ENCODE data around the gene NRP1. TPM values are rescaled to one million over a fixed set of nuclear protein-coding genes. Genes with fewer than 3 reads are reported as not detected.

Gene NRP1
- total RNA-seq, 1 donor from 2014 or later: 486 TPM

- H3K27ac Mint-ChIP-seq (ENCODE audit: unreplicated experiment): no peak overlapping the region
- DNase-seq (ENCODE audit: low spot score): no peak
- TF ChIP-seq CTCF (IDR thresholded peaks at IDR 0.05; ENCODE audit: unreplicated experiment): no peak
- peaks cover 8% of the 10 kb centered on the region for H3K36me3 Mint-ChIP-seq (ENCODE audit: low read depth, unreplicated experiment)
- H3K4me1 Mint-ChIP-seq (ENCODE audit: unreplicated experiment): peaks cover 10% of the 10 kb centered on the region
- no peaks in the 10 kb centered on the region for H3K9me3 Mint-ChIP-seq (ENCODE audit: unreplicated experiment)
- H3K4me3 Mint-ChIP-seq (ENCODE audit: unreplicated experiment): no peak overlapping the region
- H3K27me3 Mint-ChIP-seq (ENCODE audit: unreplicated experiment): peaks cover 2% of the 10 kb centered on the region
These were observed 10.2 kb upstream of the NRP1 start for GRCh38 chr10:33344676-33345075.

- no peak overlapping the region for H3K27ac Mint-ChIP-seq (ENCODE audit: unreplicated experiment)
- DNase-seq (ENCODE audit: low spot score): no peak
These were observed 7.2 kb upstream of the NRP1 start for GRCh38 chr10:33341637-33342036.

GRCh38 chr10:33337326-33337957 is 3.0 kb upstream of the NRP1 start:
- H3K27ac Mint-ChIP-seq (ENCODE audit: unreplicated experiment): peak overlapping the region; percentile 89
- H3K27me3 Mint-ChIP-seq (ENCODE audit: unreplicated experiment): peaks cover 13% of the 10 kb centered on the region
- no peaks in the 10 kb centered on the region for H3K9me3 Mint-ChIP-seq (ENCODE audit: unreplicated experiment)
- peaks cover 20% of the 10 kb centered on the region for H3K36me3 Mint-ChIP-seq (ENCODE audit: low read depth, unreplicated experiment)
- peaks cover 18% of the 10 kb centered on the region for H3K4me1 Mint-ChIP-seq (ENCODE audit: unreplicated experiment)
- TF ChIP-seq CTCF (IDR thresholded peaks at IDR 0.05; ENCODE audit: unreplicated experiment): peak; percentile 41
- peak overlapping the region; percentile 98 for H3K4me3 Mint-ChIP-seq (ENCODE audit: unreplicated experiment)
- DNase-seq (ENCODE audit: low spot score): peak; percentile 6

More at GRCh38 chr10:33341637-33342036, 7.2 kb upstream of the NRP1 start:
- no peaks in the 10 kb centered on the region for H3K9me3 Mint-ChIP-seq (ENCODE audit: unreplicated experiment)
- peaks cover 7% of the 10 kb centered on the region for H3K27me3 Mint-ChIP-seq (ENCODE audit: unreplicated experiment)
- peaks cover 13% of the 10 kb centered on the region for H3K36me3 Mint-ChIP-seq (ENCODE audit: low read depth, unreplicated experiment)
- no peak for TF ChIP-seq CTCF (IDR thresholded peaks at IDR 0.05; ENCODE audit: unreplicated experiment)
- H3K4me3 Mint-ChIP-seq (ENCODE audit: unreplicated experiment): no peak overlapping the region
- peaks cover 21% of the 10 kb centered on the region for H3K4me1 Mint-ChIP-seq (ENCODE audit: unreplicated experiment)

- Mint-ChIP-seq H3K4me3 (ENCODE audit: unreplicated experiment) (peak overlapping the region; percentile 98), H3K27me3 (ENCODE audit: unreplicated experiment) (peaks cover 13% of the 10 kb centered on the region), H3K9me3 (ENCODE audit: unreplicated experiment) (no peaks in the 10 kb centered on the region), H3K27ac (ENCODE audit: unreplicated experiment) (peak overlapping the region; percentile 89), H3K36me3 (ENCODE audit: low read depth, unreplicated experiment) (peaks cover 27% of the 10 kb centered on the region), H3K4me1 (ENCODE audit: unreplicated experiment) (peaks cover 21% of the 10 kb centered on the region)
- DNase-seq (ENCODE audit: low spot score): peak; percentile 42
- TF ChIP-seq CTCF (IDR thresholded peaks at IDR 0.05; ENCODE audit: unreplicated experiment): no peak
These were observed 2.3 kb upstream of the NRP1 start for GRCh38 chr10:33336582-33337325.
